ENCODE results near the gene SNCA. TPM values are rescaled to one million over a fixed set of nuclear protein-coding genes. Genes with fewer than 3 reads are reported as not detected.

Gene SNCA
- total RNA-seq, 1 donor from 2014 or later = 5.6 TPM

- Mint-ChIP-seq H3K27ac (no peak overlapping the region), H3K4me1 (peaks cover 16% of the 10 kb centered on the region), H3K9me3 (no peaks in the 10 kb centered on the region), H3K36me3 (peaks cover 4% of the 10 kb centered on the region), H3K27me3 (ENCODE audit: insufficient read depth, low read depth) (peaks cover 2% of the 10 kb centered on the region), H3K4me3 (no peak overlapping the region)
- no peaks in the 10 kb centered on the region for H3K4me1 ChIP-seq
- H4K20me1 ChIP-seq (ENCODE audit: low read depth) = no peaks in the 10 kb centered on the region
- no peak overlapping the region for H3K4me3 ChIP-seq
- no peak overlapping the region for H2AFZ ChIP-seq (replicated peaks)
- H3K4me2 ChIP-seq = no peak overlapping the region
- TF ChIP-seq EZH2 (IDR thresholded peaks at IDR 0.05) (no peak), CTCF (IDR thresholded peaks at IDR 0.05) (no peak), EZH2phosphoT487 (IDR thresholded peaks at IDR 0.05) (no peak)
- H3K27me3 ChIP-seq = no peaks in the 10 kb centered on the region
- H3K79me2 ChIP-seq (ENCODE audit: low read depth) = no peaks in the 10 kb centered on the region
- H3K9me3 ChIP-seq (ENCODE audit: low read depth) = no peaks in the 10 kb centered on the region
- H3K27ac ChIP-seq = no peak overlapping the region
- no peaks in the 10 kb centered on the region for H3F3A ChIP-seq (ENCODE audit: low read depth)
- no peak for DNase-seq (ENCODE audit: low spot score)
- no peaks in the 10 kb centered on the region for H3K36me3 ChIP-seq
- no peak overlapping the region for H3K9ac ChIP-seq
Observed at GRCh38 chr4:89765966-89766365, 71.0 kb downstream of the SNCA start.

- no peaks in the 10 kb centered on the region for H3F3A ChIP-seq (ENCODE audit: low read depth)
- no peak for DNase-seq (ENCODE audit: low spot score)
- no peak overlapping the region for H3K27ac Mint-ChIP-seq
- H3K9ac ChIP-seq = no peak overlapping the region
- H3K27me3 Mint-ChIP-seq (ENCODE audit: insufficient read depth, low read depth) = peaks cover 2% of the 10 kb centered on the region
- no peak overlapping the region for H3K4me3 Mint-ChIP-seq
- H2AFZ ChIP-seq (replicated peaks) = no peak overlapping the region
- no peaks in the 10 kb centered on the region for H3K4me1 ChIP-seq
- H3K4me1 Mint-ChIP-seq = peaks cover 17% of the 10 kb centered on the region
- H3K9me3 ChIP-seq (ENCODE audit: low read depth) = no peaks in the 10 kb centered on the region
- no peaks in the 10 kb centered on the region for H3K79me2 ChIP-seq (ENCODE audit: low read depth)
- H3K4me2 ChIP-seq = no peak overlapping the region
- H3K4me3 ChIP-seq = no peak overlapping the region
- TF ChIP-seq EZH2 (IDR thresholded peaks at IDR 0.05) (no peak), CTCF (IDR thresholded peaks at IDR 0.05) (no peak)
- no peaks in the 10 kb centered on the region for H3K9me3 Mint-ChIP-seq
- no peaks in the 10 kb centered on the region for H4K20me1 ChIP-seq (ENCODE audit: low read depth)
- no peak overlapping the region for H3K27ac ChIP-seq
- no peaks in the 10 kb centered on the region for H3K36me3 ChIP-seq
- no peaks in the 10 kb centered on the region for H3K27me3 ChIP-seq
- H3K36me3 Mint-ChIP-seq = peaks cover 4% of the 10 kb centered on the region
Observed at GRCh38 chr4:89765528-89765927, 71.4 kb downstream of the SNCA start.

- Mint-ChIP-seq H3K9me3 (no peaks in the 10 kb centered on the region), H3K27ac (peak overlapping the region; percentile 79), H3K4me1 (peaks cover 29% of the 10 kb centered on the region), H3K4me3 (no peak overlapping the region), H3K36me3 (no peaks in the 10 kb centered on the region), H3K27me3 (ENCODE audit: insufficient read depth, low read depth) (peaks cover 2% of the 10 kb centered on the region)
- DNase-seq (ENCODE audit: low spot score) = no peak
- Histone ChIP-seq H3K36me3 (no peaks in the 10 kb centered on the region), H3K27me3 (no peaks in the 10 kb centered on the region), H3K4me2 (no peak overlapping the region), H3K9ac (no peak overlapping the region), H2AFZ (replicated peaks) (no peak overlapping the region), H3K27ac (no peak overlapping the region), H3K4me3 (no peak overlapping the region), H4K20me1 (ENCODE audit: low read depth) (no peaks in the 10 kb centered on the region), H3F3A (ENCODE audit: low read depth) (no peaks in the 10 kb centered on the region), H3K4me1 (no peaks in the 10 kb centered on the region), H3K79me2 (ENCODE audit: low read depth) (no peaks in the 10 kb centered on the region), H3K9me3 (ENCODE audit: low read depth) (no peaks in the 10 kb centered on the region)
- TF ChIP-seq EZH2 (IDR thresholded peaks at IDR 0.05) (no peak), CTCF (IDR thresholded peaks at IDR 0.05) (no peak), EZH2phosphoT487 (IDR thresholded peaks at IDR 0.05) (no peak)
Observed at GRCh38 chr4:89762311-89762710, 74.7 kb downstream of the SNCA start.
